Body of pancreas (tissue), 4 donors: ENCODE data around the gene ASMTL. TPM values are rescaled to one million over a fixed set of nuclear protein-coding genes. Genes with fewer than 3 reads are reported as not detected.
"Not testable (repeated sequence)": the region's sequence is repeated elsewhere in the genome, so short reads cannot be mapped to it uniquely, and the experiment has no call there.

ENCODE experiments used
- ATAC-seq: fragments of 150-250 bp; one replicate; pipeline ENCODE4 v1.9.1; 2016
- DNase-seq, 4 donors: peaks; one replicate each; pipeline ENCODE4 v3.0.0-alpha.2; 2019
- H3K27ac ChIP-seq, 4 donors: fragments of 200-600 bp; sonication (generic); 1 replicate in 3 of 4; 2 replicates in 1 of 4; pipeline versions ENCODE4 v1.5.1 to v1.6.1; 2016 to 2019; ENCODE audit warnings: mild to moderate bottlenecking in 1 of 4, mixed read lengths in 1 of 4, moderate library complexity in 1 of 4
- H3K27me3 ChIP-seq, 2 donors: fragments of 200-600 bp; sonication (generic); one replicate each; pipeline ENCODE4 v1.6.0; 2016; ENCODE audit warnings: mild to moderate bottlenecking in 1 of 2
- H3K36me3 ChIP-seq, 2 donors: fragments of 200-600 bp; sonication (generic); replicated peaks in 1 of 2; 2 replicates each; pipeline ENCODE4 v1.5.1; 2016; ENCODE audit warnings: low read depth in 2 of 2; ENCODE audit not compliant: insufficient read depth in 1 of 2
- H3K4me1 ChIP-seq: fragments of 200-600 bp; sonication (generic); one replicate; pipeline ENCODE4 v1.6.0; 2016
- H3K4me3 ChIP-seq, 2 donors: fragments of 200-600 bp; sonication (generic); 1 replicate in 1 of 2; 2 replicates in 1 of 2; pipeline ENCODE4 v1.5.1; 2016 to 2019
- H3K9me3 ChIP-seq, 3 donors: fragments of 200-600 bp; sonication (generic); 1 replicate in 2 of 3; 2 replicates in 1 of 3; pipeline ENCODE4 v1.5.1; 2016
- CTCF ChIP-seq, 7 experiments: fragments of 450-650 bp in 4 of 7; fragments of 200-600 bp in 3 of 7; sonication (generic) in 3 of 7; IDR thresholded peaks; one replicate each; pipeline ENCODE4 v1.5.1; 2016 to 2019; ENCODE audit warnings: antibody characterized with exemption in 7 of 7
- POLR2A ChIP-seq, 3 donors: fragments of 450-650 bp; IDR thresholded peaks; one replicate each; pipeline ENCODE4 v1.6.1; 2016; ENCODE audit warnings: antibody characterized with exemption in 3 of 3, mild to moderate bottlenecking in 2 of 3
- WGBS, 2 donors: methylation state at CpG; one replicate each; pipeline ENCODE4 v1.1.5; 2017; 5-methylcytosine and 5-hydroxymethylcytosine counted together
- intact Hi-C: fragments of 100-400 bp; cut with DNase I; formaldehyde crosslinking; loops from one replicate; pipeline ENCODE4 v1.15.1; 2023
- total RNA-seq, 2 donors: library from RNA; depleted of rRNA; stranded (reverse); fragments of >200 nt; gene quantifications; one replicate each; pipeline ENCODE4 v1.1.0, GENCODE V29; 2016

ASMTL gene
- total RNA-seq, 2 donors from 2014 or later, result 16.5 to 18.9 TPM

GRCh38 chrX:1476682-1477081 lies 24.0 kb upstream of the ASMTL start:
- H3K4me1 ChIP-seq, result no peaks in the 10 kb centered on the region
- no peak overlapping the region for H3K4me3 ChIP-seq
- H3K9me3 ChIP-seq, result no peaks in the 10 kb centered on the region
- H3K27ac ChIP-seq, result no peak overlapping the region
- H3K36me3 ChIP-seq, result no peaks in the 10 kb centered on the region
- 85 to 88% methylated on average over 5 of the region's 5 CpGs for WGBS, 2 donors
- DNase-seq, result no peak
- TF ChIP-seq CTCF (IDR thresholded peaks at IDR 0.05) (no peak), POLR2A (IDR thresholded peaks at IDR 0.05) (no peak)
- intact Hi-C loops, result no loop called here
- H3K27me3 ChIP-seq, result no peaks in the 10 kb centered on the region
- no peak for ATAC-seq

- H3K36me3 ChIP-seq, result no peaks in the 10 kb centered on the region
- ATAC-seq (no peak), DNase-seq (no peak)
- no peaks in the 10 kb centered on the region for H3K4me1 ChIP-seq
- 91 to 100% methylated on average over 1 of the region's 1 CpG for WGBS, 2 donors
- no peak for TF ChIP-seq CTCF (IDR thresholded peaks at IDR 0.05)
- no peak for TF ChIP-seq POLR2A (IDR thresholded peaks at IDR 0.05)
- H3K4me3 ChIP-seq, result no peak overlapping the region
- H3K27me3 ChIP-seq, result no peaks in the 10 kb centered on the region
- intact Hi-C loops, result no loop called here
- no peak overlapping the region for H3K27ac ChIP-seq
- H3K9me3 ChIP-seq, result no peaks in the 10 kb centered on the region
Observed at GRCh38 chrX:1475881-1476280, 23.2 kb upstream of the ASMTL start.

- H3K27ac ChIP-seq, result no peak overlapping the region
Observed at GRCh38 chrX:1475481-1475880, 22.8 kb upstream of the ASMTL start.

GRCh38 chrX:1474593-1474992 lies 21.9 kb upstream of the ASMTL start:
- 28 to 36% methylated on average over 2 of the region's 2 CpGs for WGBS, 2 donors
- ATAC-seq, intact Hi-C loops: not testable (repeated sequence)

More at GRCh38 chrX:1475481-1475880, 22.8 kb upstream of the ASMTL start:
- no peak for ATAC-seq
- no peaks in the 10 kb centered on the region for H3K36me3 ChIP-seq
- no peak for DNase-seq
- no peaks in the 10 kb centered on the region for H3K27me3 ChIP-seq
- no peak for TF ChIP-seq POLR2A (IDR thresholded peaks at IDR 0.05)
- TF ChIP-seq CTCF (IDR thresholded peaks at IDR 0.05), result no peak
- 74 to 86% methylated on average over 4 of the region's 4 CpGs for WGBS, 2 donors
- intact Hi-C loops, result no loop called here
- no peaks in the 10 kb centered on the region for H3K9me3 ChIP-seq
- H3K4me3 ChIP-seq, result no peak overlapping the region
- no peaks in the 10 kb centered on the region for H3K4me1 ChIP-seq

GRCh38 chrX:1472975-1473374 lies 20.3 kb upstream of the ASMTL start:
- no peak for DNase-seq
- 53 to 69% methylated on average over 2 of the region's 2 CpGs for WGBS, 2 donors
- no peaks in the 10 kb centered on the region for H3K9me3 ChIP-seq

More at GRCh38 chrX:1474593-1474992, 21.9 kb upstream of the ASMTL start:
- not testable (repeated sequence) for H3K4me3 ChIP-seq, H3K4me1 ChIP-seq, H3K36me3 ChIP-seq, H3K27me3 ChIP-seq, H3K27ac ChIP-seq, DNase-seq, H3K9me3 ChIP-seq

More at GRCh38 chrX:1472975-1473374, 20.3 kb upstream of the ASMTL start:
- Histone ChIP-seq H3K4me1 (no peaks in the 10 kb centered on the region), H3K27me3 (no peaks in the 10 kb centered on the region), H3K36me3 (no peaks in the 10 kb centered on the region), H3K27ac (no peak overlapping the region), H3K4me3 (no peak overlapping the region)
- no peak for ATAC-seq
- intact Hi-C loops, result no loop called here
- TF ChIP-seq POLR2A (IDR thresholded peaks at IDR 0.05) (no peak), CTCF (IDR thresholded peaks at IDR 0.05) (no peak)
